HEK293 (cell line): ENCODE results near the gene GAPDHS.
A peak's percentile ranks its signal among the peaks of the same experiment; 100 is the strongest.

ENCODE experiments used
- BCL11A ChIP-seq: fragments of 450-650 bp; formaldehyde crosslinking; IDR thresholded peaks from 2 replicates; pipeline ENCODE4 v1.5.1; 2016; ENCODE audit warnings: low read depth, missing biosample characterization, missing genetic modification characterization
- GFI1B ChIP-seq: fragments of 450-650 bp; formaldehyde crosslinking; IDR thresholded peaks from 2 replicates; pipeline ENCODE4 v1.5.1; 2016; ENCODE audit warnings: missing biosample characterization, missing genetic modification characterization
- GLI4 ChIP-seq: fragments of 450-650 bp; formaldehyde crosslinking; IDR thresholded peaks from 2 replicates; pipeline ENCODE4 v1.5.1; 2016; ENCODE audit warnings: missing biosample characterization, missing genetic modification characterization
- INSM2 ChIP-seq: fragments of 450-650 bp; formaldehyde crosslinking; IDR thresholded peaks from 2 replicates; pipeline ENCODE4 v1.5.1; 2016; ENCODE audit warnings: missing biosample characterization, missing genetic modification characterization
- MYNN ChIP-seq: fragments of 450-650 bp; formaldehyde crosslinking; IDR thresholded peaks from 2 replicates; pipeline ENCODE4 v1.5.1; 2016; ENCODE audit warnings: missing biosample characterization, missing genetic modification characterization, borderline replicate concordance
- OVOL3 ChIP-seq: fragments of 450-650 bp; formaldehyde crosslinking; IDR thresholded peaks from 2 replicates; pipeline ENCODE4 v1.5.1; 2016; ENCODE audit warnings: missing biosample characterization, missing genetic modification characterization
- SCRT2 ChIP-seq: fragments of 450-650 bp; formaldehyde crosslinking; IDR thresholded peaks from 2 replicates; pipeline ENCODE4 v1.5.1; 2016; ENCODE audit warnings: missing biosample characterization, missing genetic modification characterization
- SP3 ChIP-seq: fragments of 450-650 bp; formaldehyde crosslinking; IDR thresholded peaks from 2 replicates; pipeline ENCODE4 v1.5.1; 2016; ENCODE audit warnings: missing biosample characterization, missing genetic modification characterization
- ZBTB17 ChIP-seq: fragments of 450-650 bp; formaldehyde crosslinking; IDR thresholded peaks from 2 replicates; pipeline ENCODE4 v1.5.1; 2016; ENCODE audit warnings: missing biosample characterization, missing genetic modification characterization
- ZBTB21 ChIP-seq: fragments of 450-650 bp; formaldehyde crosslinking; IDR thresholded peaks from 2 replicates; pipeline ENCODE4 v1.5.1; 2017; ENCODE audit warnings: missing biosample characterization, missing genetic modification characterization
- ZBTB48 ChIP-seq: fragments of 450-650 bp; formaldehyde crosslinking; IDR thresholded peaks from 2 replicates; pipeline ENCODE4 v1.5.1; 2016; ENCODE audit warnings: missing biosample characterization, missing genetic modification characterization
- ZNF114 ChIP-seq: fragments of 450-650 bp; formaldehyde crosslinking; IDR thresholded peaks from 2 replicates; pipeline ENCODE4 v1.5.0; 2017; ENCODE audit warnings: missing biosample characterization, missing genetic modification characterization
- ZNF138 ChIP-seq: fragments of 450-650 bp; formaldehyde crosslinking; IDR thresholded peaks from 2 replicates; pipeline ENCODE4 v1.5.1; 2016; ENCODE audit warnings: missing biosample characterization, missing genetic modification characterization, borderline replicate concordance
- ZNF140 ChIP-seq: fragments of 450-650 bp; formaldehyde crosslinking; IDR thresholded peaks from 2 replicates; pipeline ENCODE4 v1.5.1; 2016; ENCODE audit warnings: missing biosample characterization, missing genetic modification characterization
- ZNF155 ChIP-seq: fragments of 450-650 bp; formaldehyde crosslinking; IDR thresholded peaks from 2 replicates; pipeline ENCODE4 v1.5.1; 2016; ENCODE audit warnings: missing biosample characterization, missing genetic modification characterization
- ZNF169 ChIP-seq: fragments of 450-650 bp; formaldehyde crosslinking; IDR thresholded peaks from 2 replicates; pipeline ENCODE4 v1.5.1; 2016; ENCODE audit warnings: missing biosample characterization, missing genetic modification characterization
- ZNF341 ChIP-seq: fragments of 450-650 bp; formaldehyde crosslinking; IDR thresholded peaks from 2 replicates; pipeline ENCODE4; 2016; ENCODE audit warnings: low read depth, missing biosample characterization, missing genetic modification characterization
- ZNF37A ChIP-seq: fragments of 450-650 bp; IDR thresholded peaks from 2 replicates; pipeline ENCODE4 v1.5.1; 2018; ENCODE audit warnings: missing biosample characterization, missing genetic modification characterization
- ZNF398 ChIP-seq: fragments of 450-650 bp; formaldehyde crosslinking; IDR thresholded peaks from 2 replicates; pipeline ENCODE4 v1.5.1; 2017; ENCODE audit warnings: missing biosample characterization, missing genetic modification characterization
- ZNF473 ChIP-seq: fragments of 450-650 bp; formaldehyde crosslinking; IDR thresholded peaks from 2 replicates; pipeline ENCODE4 v1.5.1; 2017; ENCODE audit warnings: missing biosample characterization, missing genetic modification characterization
- ZNF514 ChIP-seq: fragments of 450-650 bp; formaldehyde crosslinking; IDR thresholded peaks from 2 replicates; pipeline ENCODE4 v1.5.1; 2016; ENCODE audit warnings: missing biosample characterization, missing genetic modification characterization
- ZNF585B ChIP-seq: fragments of 450-650 bp; formaldehyde crosslinking; IDR thresholded peaks from 2 replicates; pipeline ENCODE4 v1.5.1; 2016; ENCODE audit warnings: missing biosample characterization, missing genetic modification characterization
- ZNF670 ChIP-seq: fragments of 450-650 bp; formaldehyde crosslinking; IDR thresholded peaks from 2 replicates; pipeline ENCODE4 v1.5.1; 2016; ENCODE audit warnings: missing biosample characterization, missing genetic modification characterization, low read depth
- ZNF704 ChIP-seq: fragments of 450-650 bp; formaldehyde crosslinking; IDR thresholded peaks from 2 replicates; pipeline ENCODE4 v1.5.1; 2016; ENCODE audit warnings: missing biosample characterization, missing genetic modification characterization
- ZNF776 ChIP-seq: fragments of 450-650 bp; formaldehyde crosslinking; IDR thresholded peaks from 2 replicates; pipeline ENCODE4 v1.5.0; 2017; ENCODE audit warnings: missing biosample characterization, missing genetic modification characterization, borderline replicate concordance
- ZNF777 ChIP-seq: fragments of 450-650 bp; formaldehyde crosslinking; IDR thresholded peaks from 2 replicates; pipeline ENCODE4 v1.5.1; 2017; ENCODE audit warnings: missing biosample characterization, missing genetic modification characterization, borderline replicate concordance
- TF ChIP-seq, protein P1 (sequence below): fragments of 450-650 bp; formaldehyde crosslinking; IDR thresholded peaks from 2 replicates; pipeline ENCODE4 v1.5.1; 2016; ENCODE audit warnings: missing biosample characterization, missing genetic modification characterization
- TF ChIP-seq, protein P2 (sequence below): fragments of 450-650 bp; formaldehyde crosslinking; conservative IDR thresholded peaks from 2 replicates; pipeline ENCODE4 v1.5.1; 2016; ENCODE audit warnings: low read depth, missing biosample characterization, missing genetic modification characterization
- TF ChIP-seq, protein P3 (sequence below): fragments of 450-650 bp; formaldehyde crosslinking; IDR thresholded peaks from 2 replicates; pipeline ENCODE4 v1.5.1; 2016; ENCODE audit warnings: missing biosample characterization, missing genetic modification characterization
- TF ChIP-seq, protein P4 (sequence below): fragments of 450-650 bp; formaldehyde crosslinking; IDR thresholded peaks from 2 replicates; pipeline ENCODE4 v1.5.1; 2017; ENCODE audit warnings: missing biosample characterization, missing genetic modification characterization

Gene GAPDHS

GRCh38 chr19:35562776-35563175, 29.5 kb downstream of the GAPDHS start (continued):
- TF ChIP-seq, protein P1, sequence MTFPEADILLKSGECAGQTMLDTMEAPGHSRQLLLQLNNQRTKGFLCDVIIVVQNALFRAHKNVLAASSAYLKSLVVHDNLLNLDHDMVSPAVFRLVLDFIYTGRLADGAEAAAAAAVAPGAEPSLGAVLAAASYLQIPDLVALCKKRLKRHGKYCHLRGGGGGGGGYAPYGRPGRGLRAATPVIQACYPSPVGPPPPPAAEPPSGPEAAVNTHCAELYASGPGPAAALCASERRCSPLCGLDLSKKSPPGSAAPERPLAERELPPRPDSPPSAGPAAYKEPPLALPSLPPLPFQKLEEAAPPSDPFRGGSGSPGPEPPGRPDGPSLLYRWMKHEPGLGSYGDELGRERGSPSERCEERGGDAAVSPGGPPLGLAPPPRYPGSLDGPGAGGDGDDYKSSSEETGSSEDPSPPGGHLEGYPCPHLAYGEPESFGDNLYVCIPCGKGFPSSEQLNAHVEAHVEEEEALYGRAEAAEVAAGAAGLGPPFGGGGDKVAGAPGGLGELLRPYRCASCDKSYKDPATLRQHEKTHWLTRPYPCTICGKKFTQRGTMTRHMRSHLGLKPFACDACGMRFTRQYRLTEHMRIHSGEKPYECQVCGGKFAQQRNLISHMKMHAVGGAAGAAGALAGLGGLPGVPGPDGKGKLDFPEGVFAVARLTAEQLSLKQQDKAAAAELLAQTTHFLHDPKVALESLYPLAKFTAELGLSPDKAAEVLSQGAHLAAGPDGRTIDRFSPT: no peak
- no peak for TF ChIP-seq GFI1B (tag by site-specific recombination)
- no peak for TF ChIP-seq ZNF704 (tag by site-specific recombination)
- TF ChIP-seq ZNF138: no peak
- no peak for TF ChIP-seq ZNF777 (tag by site-specific recombination)
- TF ChIP-seq, protein P2, sequence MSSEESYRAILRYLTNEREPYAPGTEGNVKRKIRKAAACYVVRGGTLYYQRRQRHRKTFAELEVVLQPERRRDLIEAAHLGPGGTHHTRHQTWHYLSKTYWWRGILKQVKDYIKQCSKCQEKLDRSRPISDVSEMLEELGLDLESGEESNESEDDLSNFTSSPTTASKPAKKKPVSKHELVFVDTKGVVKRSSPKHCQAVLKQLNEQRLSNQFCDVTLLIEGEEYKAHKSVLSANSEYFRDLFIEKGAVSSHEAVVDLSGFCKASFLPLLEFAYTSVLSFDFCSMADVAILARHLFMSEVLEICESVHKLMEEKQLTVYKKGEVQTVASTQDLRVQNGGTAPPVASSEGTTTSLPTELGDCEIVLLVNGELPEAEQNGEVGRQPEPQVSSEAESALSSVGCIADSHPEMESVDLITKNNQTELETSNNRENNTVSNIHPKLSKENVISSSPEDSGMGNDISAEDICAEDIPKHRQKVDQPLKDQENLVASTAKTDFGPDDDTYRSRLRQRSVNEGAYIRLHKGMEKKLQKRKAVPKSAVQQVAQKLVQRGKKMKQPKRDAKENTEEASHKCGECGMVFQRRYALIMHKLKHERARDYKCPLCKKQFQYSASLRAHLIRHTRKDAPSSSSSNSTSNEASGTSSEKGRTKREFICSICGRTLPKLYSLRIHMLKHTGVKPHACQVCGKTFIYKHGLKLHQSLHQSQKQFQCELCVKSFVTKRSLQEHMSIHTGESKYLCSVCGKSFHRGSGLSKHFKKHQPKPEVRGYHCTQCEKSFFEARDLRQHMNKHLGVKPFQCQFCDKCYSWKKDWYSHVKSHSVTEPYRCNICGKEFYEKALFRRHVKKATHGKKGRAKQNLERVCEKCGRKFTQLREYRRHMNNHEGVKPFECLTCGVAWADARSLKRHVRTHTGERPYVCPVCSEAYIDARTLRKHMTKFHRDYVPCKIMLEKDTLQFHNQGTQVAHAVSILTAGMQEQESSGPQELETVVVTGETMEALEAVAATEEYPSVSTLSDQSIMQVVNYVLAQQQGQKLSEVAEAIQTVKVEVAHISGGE (tag by site-specific recombination): no peak
- TF ChIP-seq OVOL3 (tag by site-specific recombination): no peak
- TF ChIP-seq ZNF114 (tag by site-specific recombination): no peak
- no peak for TF ChIP-seq MYNN
- no peak for TF ChIP-seq ZNF585B
- no peak for TF ChIP-seq ZNF670 (tag by site-specific recombination)
- TF ChIP-seq ZNF473: peak; percentile 76
- TF ChIP-seq ZNF140 (tag by site-specific recombination): no peak
- no peak for TF ChIP-seq ZBTB21 (tag by site-specific recombination)
- TF ChIP-seq BCL11A (tag by site-specific recombination): no peak
- 0 out of 2 replicates have a peak, but pooled peaks have one; percentile 24 for TF ChIP-seq ZBTB17 (tag by site-specific recombination)
- TF ChIP-seq INSM2 (tag by site-specific recombination): no peak
- TF ChIP-seq ZNF341: no peak
- TF ChIP-seq ZNF514 (tag by site-specific recombination): no peak
- TF ChIP-seq, protein P3, sequence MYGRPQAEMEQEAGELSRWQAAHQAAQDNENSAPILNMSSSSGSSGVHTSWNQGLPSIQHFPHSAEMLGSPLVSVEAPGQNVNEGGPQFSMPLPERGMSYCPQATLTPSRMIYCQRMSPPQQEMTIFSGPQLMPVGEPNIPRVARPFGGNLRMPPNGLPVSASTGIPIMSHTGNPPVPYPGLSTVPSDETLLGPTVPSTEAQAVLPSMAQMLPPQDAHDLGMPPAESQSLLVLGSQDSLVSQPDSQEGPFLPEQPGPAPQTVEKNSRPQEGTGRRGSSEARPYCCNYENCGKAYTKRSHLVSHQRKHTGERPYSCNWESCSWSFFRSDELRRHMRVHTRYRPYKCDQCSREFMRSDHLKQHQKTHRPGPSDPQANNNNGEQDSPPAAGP (tag by site-specific recombination): no peak
- TF ChIP-seq ZNF776: 0 out of 2 replicates have a peak, but pooled peaks have one; percentile 77
- TF ChIP-seq ZNF398 (tag by site-specific recombination): peak; percentile 83
- TF ChIP-seq, protein P4, sequence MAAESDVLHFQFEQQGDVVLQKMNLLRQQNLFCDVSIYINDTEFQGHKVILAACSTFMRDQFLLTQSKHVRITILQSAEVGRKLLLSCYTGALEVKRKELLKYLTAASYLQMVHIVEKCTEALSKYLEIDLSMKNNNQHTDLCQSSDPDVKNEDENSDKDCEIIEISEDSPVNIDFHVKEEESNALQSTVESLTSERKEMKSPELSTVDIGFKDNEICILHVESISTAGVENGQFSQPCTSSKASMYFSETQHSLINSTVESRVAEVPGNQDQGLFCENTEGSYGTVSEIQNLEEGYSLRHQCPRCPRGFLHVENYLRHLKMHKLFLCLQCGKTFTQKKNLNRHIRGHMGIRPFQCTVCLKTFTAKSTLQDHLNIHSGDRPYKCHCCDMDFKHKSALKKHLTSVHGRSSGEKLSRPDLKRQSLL: no peak
- TF ChIP-seq SP3: no peak
- TF ChIP-seq ZNF169: peak; percentile 98
- TF ChIP-seq ZNF37A: no peak
- no peak for TF ChIP-seq SCRT2 (tag by site-specific recombination)
- no peak for TF ChIP-seq ZBTB48 (tag by site-specific recombination)
- no peak for TF ChIP-seq GLI4 (tag by site-specific recombination)
- TF ChIP-seq ZNF155 (tag by site-specific recombination): no peak
